SJCRH30 (cell line): ENCODE data around the gene MOGAT2. TPM values are rescaled to one million over a fixed set of nuclear protein-coding genes. Genes with fewer than 3 reads are reported as not detected.
A peak's percentile ranks its signal among the peaks of the same experiment; 100 is the strongest.

Experiments used
- DNase-seq, 2 experiments: peaks; one replicate each; pipeline ENCODE4 v3.0.0-alpha.2; 2015 to 2020
- H3K27ac ChIP-seq: fragments of 250-450 bp; sonication (Bioruptor Pico); 2 replicates; pipeline ENCODE4 v1.5.1; 2020; ENCODE audit warnings: mild to moderate bottlenecking, moderate library complexity
- H3K27me3 ChIP-seq: fragments of 250-450 bp; sonication (Bioruptor Pico); 2 replicates; pipeline ENCODE4 v1.5.1; 2020; ENCODE audit warnings: mild to moderate bottlenecking, moderate library complexity
- H3K36me3 ChIP-seq: fragments of 250-450 bp; sonication (Bioruptor Pico); 2 replicates; pipeline ENCODE4 v1.5.1; 2020; ENCODE audit warnings: mild to moderate bottlenecking, moderate library complexity
- H3K4me1 ChIP-seq: fragments of 250-450 bp; sonication (Bioruptor Pico); 2 replicates; pipeline ENCODE4 v1.5.1; 2020; ENCODE audit warnings: mild to moderate bottlenecking, moderate library complexity
- H3K4me3 ChIP-seq: fragments of 250-450 bp; sonication (Bioruptor Pico); 2 replicates; pipeline ENCODE4 v1.5.1; 2020; ENCODE audit warnings: mild to moderate bottlenecking, moderate library complexity
- H3K9me3 ChIP-seq: fragments of 250-450 bp; sonication (Bioruptor Pico); replicated peaks from 2 replicates; pipeline ENCODE4 v1.5.1; 2020; ENCODE audit warnings: mild to moderate bottlenecking, moderate library complexity
- total RNA-seq: library from RNA; depleted of rRNA; stranded (reverse); fragments of >200 nt; shearing (Covaris generic); gene quantifications from 2 replicates; pipeline ENCODE4 v1.2.3, GENCODE V29; 2014

Gene MOGAT2
- total RNA-seq, 1 experiment from 2014 or later = not detected

DNA sequence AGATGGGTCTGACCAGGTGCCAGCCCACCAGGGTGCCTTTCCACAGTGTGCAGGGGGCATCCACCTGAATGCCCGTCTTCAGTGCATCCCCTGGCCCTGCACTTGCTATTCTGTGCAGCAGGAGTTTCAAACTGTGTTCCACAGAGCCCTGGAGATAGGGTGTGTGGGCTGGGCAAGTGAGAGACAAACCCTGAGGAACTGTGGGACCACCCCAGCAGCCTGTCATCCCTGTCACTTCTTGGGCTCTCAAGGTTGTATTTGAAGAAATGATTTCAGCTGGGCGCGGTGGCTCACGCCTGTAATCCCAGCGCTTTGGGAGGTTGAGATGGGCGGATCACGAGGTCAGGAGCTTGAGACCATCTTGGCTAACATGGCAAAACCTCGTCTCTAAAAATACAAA is 44.5 kb downstream of the MOGAT2 start:
- no peak overlapping the region for H3K27ac ChIP-seq
- no peaks in the 10 kb centered on the region for H3K9me3 ChIP-seq
- H3K4me3 ChIP-seq = no peak overlapping the region
- no peaks in the 10 kb centered on the region for H3K36me3 ChIP-seq
- no peaks in the 10 kb centered on the region for H3K27me3 ChIP-seq
- no peaks in the 10 kb centered on the region for H3K4me1 ChIP-seq
- DNase-seq = no peak

DNA sequence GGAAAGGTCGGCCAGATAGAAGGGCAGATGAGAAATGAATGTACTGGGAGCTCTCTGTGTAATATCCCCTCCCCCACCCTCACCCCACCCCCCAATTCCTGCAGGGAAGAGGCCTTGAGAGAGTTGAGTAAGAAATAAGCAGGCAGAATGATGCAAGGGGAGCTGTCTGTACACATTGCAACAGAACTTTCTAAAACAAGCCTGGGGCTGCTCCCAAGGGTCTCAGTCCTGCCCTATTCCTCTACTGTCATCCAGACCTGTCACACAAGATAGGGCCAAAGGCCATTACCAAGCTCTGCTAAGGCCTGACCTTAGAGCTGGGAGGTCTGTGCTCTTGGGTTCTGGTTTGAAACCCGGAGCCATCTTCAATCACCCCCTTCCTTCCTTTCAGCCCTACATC is 45.2 kb downstream of the MOGAT2 start:
- Histone ChIP-seq H3K4me1 (no peaks in the 10 kb centered on the region), H3K36me3 (no peaks in the 10 kb centered on the region), H3K9me3 (no peaks in the 10 kb centered on the region), H3K4me3 (no peak overlapping the region), H3K27ac (no peak overlapping the region), H3K27me3 (no peaks in the 10 kb centered on the region)
- no peak for DNase-seq

DNA sequence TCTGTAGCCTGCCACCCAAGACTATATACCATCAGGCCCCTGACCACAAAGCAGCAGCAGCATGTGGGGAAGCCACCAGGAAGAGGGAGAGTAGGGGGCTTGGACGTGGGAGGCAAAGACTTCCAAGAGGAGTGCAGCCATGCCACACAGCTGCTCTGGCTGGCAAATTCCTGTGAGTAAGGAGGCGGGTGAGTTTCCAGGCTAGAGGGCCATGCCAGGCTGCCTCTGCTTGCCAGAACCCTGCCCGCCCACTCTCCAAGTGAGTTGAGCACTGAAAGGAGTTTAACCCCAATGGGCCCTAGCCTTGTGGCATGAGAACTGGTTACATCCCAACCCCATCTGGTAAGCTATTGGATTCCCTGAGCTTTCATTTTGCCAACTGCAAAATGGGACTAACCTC is 46.2 kb downstream of the MOGAT2 start:
- no peak for DNase-seq

DNA sequence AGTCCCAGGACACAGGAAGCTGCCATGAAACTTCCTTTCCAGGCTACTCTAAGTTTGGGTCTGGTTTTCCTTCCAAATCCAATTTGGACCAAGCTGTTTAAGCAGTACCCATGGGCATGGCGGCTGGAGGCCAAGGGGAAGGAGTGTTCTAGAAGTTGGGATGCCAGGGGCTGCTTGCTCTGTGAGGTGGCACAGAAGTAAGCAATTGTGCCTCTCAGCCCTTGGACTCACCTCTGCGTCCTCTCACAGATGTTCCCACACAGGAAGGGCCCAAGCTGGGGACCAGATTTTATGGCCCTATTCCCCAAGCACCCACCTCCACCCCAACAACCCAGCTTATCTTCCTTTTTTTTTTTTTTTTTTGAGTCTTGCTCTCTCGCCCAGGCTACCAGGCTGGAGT is 47.5 kb downstream of the MOGAT2 start:
- no peaks in the 10 kb centered on the region; the same call in 1 of the 2 replicates for H3K27me3 ChIP-seq
- no peak for DNase-seq
- H3K4me3 ChIP-seq = no peak overlapping the region
- no peaks in the 10 kb centered on the region for H3K9me3 ChIP-seq
- 0 out of 2 replicates have a peak, but pooled peaks cover 2% of the 10 kb centered on the region for H3K4me1 ChIP-seq
- H3K36me3 ChIP-seq = no peaks in the 10 kb centered on the region
- no peak overlapping the region for H3K27ac ChIP-seq

More for the DNA sequence above, 46.2 kb downstream of the MOGAT2 start:
- Histone ChIP-seq H3K4me3 (no peak overlapping the region), H3K36me3 (no peaks in the 10 kb centered on the region), H3K9me3 (no peaks in the 10 kb centered on the region), H3K4me1 (0 out of 2 replicates have a peak, but pooled peaks cover 2% of the 10 kb centered on the region), H3K27me3 (no peaks in the 10 kb centered on the region), H3K27ac (no peak overlapping the region)

DNA sequence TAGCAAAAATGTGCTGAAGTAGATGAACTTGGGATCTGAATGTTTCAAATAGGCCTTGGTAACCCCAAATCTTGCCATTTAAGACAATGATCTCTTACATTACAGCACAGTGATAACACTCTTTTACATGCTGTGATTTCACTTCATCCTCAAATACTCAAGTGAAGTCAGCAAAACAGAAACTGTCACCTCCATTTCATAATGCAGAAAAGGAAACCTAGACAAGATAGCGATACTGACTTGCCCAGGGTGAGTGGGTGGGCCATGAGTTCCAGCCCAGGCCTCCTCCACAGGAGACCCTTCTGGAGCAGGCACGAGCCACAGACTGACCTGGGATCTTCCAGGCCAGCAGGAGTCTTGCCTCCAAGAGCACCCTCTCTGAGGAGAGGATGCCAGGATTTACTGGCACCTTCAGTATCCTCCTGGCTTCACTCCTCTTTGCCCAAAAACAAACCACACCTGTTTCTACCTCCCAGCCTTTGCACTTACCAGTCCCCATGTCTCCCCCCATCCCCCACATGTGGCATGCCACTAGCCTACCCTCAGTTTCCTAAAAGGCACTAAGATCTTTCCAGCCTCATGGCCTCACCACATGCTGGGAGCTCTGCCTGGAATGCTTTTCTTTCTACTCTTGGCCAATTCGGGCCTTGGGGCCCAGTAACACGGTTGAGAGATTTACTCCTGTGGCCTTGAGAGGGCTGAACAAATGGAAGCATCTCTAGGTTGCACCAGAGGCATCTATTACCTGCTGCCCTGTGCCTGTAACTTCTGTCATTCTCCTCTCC is 49.0 kb downstream of the MOGAT2 start:
- Histone ChIP-seq H3K27ac (no peak overlapping the region), H3K4me1 (0 out of 2 replicates have a peak, but pooled peaks cover 2% of the 10 kb centered on the region), H3K9me3 (no peaks in the 10 kb centered on the region), H3K27me3 (no peaks in the 10 kb centered on the region; the same call in 1 of the 2 replicates), H3K36me3 (no peaks in the 10 kb centered on the region), H3K4me3 (no peak overlapping the region)
- no peak for DNase-seq

DNA sequence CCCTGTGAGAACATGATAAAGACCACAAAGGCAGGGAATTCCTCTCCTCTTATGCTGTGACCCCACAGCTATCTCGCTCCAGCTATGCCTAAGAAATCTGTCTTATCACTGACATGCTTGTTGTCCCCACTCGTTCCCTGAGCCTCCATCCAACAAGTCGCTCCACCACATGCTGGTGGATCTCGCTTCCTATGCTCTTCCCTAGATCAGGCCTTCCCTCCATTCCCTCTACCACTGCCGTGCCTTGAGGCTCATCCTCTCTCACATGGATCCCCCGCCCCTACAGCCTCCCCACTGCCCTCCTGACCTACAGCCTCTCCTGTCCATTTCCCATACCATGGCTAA is 49.6 kb downstream of the MOGAT2 start:
- no peaks in the 10 kb centered on the region for H3K36me3 ChIP-seq
- H3K4me3 ChIP-seq = no peak overlapping the region
- H3K27me3 ChIP-seq = no peaks in the 10 kb centered on the region; the same call in 1 of the 2 replicates
- DNase-seq = no peak
- H3K27ac ChIP-seq = no peak overlapping the region
- no peaks in the 10 kb centered on the region for H3K9me3 ChIP-seq
- 0 out of 2 replicates have a peak, but pooled peaks cover 2% of the 10 kb centered on the region for H3K4me1 ChIP-seq

DNA sequence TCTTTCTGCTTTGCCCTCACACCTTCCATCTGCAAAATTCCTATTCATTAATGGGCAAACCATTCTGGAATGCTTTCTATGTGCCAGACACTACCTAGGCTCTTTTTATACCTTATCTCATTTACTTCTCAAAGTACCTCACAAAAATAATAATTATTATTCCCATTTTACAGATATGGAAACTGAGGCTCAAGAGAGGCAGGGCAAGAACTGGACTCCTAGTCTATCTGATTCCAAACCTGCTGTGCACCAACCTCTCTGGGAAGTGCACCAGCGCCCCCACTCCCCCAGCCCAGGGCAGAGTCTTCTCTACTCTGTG is 50.1 kb downstream of the MOGAT2 start:
- Histone ChIP-seq H3K9me3 (no peaks in the 10 kb centered on the region), H3K4me3 (no peak overlapping the region), H3K4me1 (0 out of 2 replicates have a peak, but pooled peaks cover 2% of the 10 kb centered on the region), H3K27ac (no peak overlapping the region), H3K36me3 (no peaks in the 10 kb centered on the region), H3K27me3 (no peaks in the 10 kb centered on the region; the same call in 1 of the 2 replicates)
- DNase-seq = no peak

DNA sequence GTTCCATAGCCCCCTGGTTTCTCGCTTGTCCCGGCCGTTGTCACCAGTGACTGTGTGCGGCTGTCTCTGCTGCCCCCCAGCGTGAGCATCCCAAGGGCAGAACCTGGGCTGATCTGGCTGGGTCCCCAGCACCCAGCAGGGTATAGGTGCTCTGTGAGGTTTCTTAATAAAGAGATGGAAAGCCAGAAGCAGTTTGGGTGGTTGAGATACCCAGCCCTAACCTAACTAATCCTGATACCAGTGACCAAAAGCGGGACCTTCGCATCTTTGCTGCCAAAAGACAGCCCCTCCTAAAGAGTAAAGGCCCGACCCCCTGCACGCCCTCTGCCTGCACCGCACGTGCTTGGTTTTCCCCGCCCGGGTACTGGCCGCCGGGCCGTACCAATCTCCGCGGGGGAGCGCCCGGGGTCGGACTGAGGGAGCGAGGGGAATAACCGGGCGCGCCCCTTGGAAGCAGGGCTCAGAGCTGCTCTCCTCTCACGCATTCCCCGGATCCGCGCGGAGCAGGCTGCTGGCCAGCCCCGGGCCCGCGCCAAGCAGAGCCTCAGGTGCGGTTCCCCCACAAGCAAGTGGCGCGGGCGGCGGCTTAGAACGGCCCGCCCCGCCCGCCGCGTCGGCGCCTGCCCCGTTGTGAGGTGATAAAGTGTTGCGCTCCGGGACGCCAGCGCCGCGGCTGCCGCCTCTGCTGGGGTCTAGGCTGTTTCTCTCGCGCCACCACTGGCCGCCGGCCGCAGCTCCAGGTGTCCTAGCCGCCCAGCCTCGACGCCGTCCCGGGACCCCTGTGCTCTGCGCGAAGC is 50.7 kb downstream of the MOGAT2 start, which contains the start of gene DGAT2:
Gene DGAT2, plus strand, starts transcription at position 667 of the 797 bp plus-strand sequence. CDS start 214 bp downstream, outside the sequence.
- Histone ChIP-seq H3K36me3 (no peaks in the 10 kb centered on the region), H3K9me3 (no peaks in the 10 kb centered on the region), H3K27ac (peak within 1 kb of the TSS; percentile 66), H3K4me1 (0 out of 2 replicates have a peak, but pooled peaks cover 2% of the 10 kb centered on the region), H3K4me3 (peak within 1 kb of the TSS; percentile 53), H3K27me3 (no peaks in the 10 kb centered on the region; the same call in 1 of the 2 replicates)
- peak; percentile 55 to 72 for DNase-seq

DNA sequence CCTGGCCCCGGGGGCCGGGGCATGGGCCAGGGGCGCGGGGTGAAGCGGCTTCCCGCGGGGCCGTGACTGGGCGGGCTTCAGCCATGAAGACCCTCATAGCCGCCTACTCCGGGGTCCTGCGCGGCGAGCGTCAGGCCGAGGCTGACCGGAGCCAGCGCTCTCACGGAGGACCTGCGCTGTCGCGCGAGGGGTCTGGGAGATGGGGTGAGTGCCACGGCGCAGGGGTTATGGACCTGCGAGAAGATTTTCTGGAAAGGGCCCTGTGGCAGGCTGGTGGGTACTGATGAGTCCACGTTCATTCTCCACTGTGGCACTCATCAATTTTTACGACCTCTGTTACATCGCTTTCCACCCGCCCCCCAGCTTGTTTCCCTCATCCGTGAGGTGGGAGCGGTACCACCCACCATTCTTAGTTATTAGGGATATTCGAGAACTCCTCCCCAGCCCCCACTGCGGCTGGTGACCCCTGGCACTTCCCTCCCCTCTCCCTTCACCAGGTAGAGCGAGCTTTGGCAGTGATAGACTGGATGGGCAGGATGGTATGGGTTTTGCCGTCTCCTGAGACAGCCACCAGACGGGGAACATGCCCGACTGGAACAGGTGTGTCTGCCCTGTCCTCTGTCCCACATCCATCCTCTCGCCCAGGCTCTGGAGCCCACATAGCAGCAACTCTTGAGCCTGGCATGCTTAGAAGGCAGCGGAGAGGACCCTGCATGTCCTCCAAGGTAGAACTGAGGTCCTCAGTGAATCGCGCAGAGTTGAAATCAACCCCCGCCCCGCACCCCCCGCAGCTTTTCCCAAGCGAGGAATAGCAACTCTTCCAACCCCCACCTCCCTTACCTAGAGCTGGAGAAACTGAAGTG is 51.5 kb downstream of the MOGAT2 start:
- DNase-seq = peak in 1 of 2 experiments; percentile 6
- H3K27me3 ChIP-seq = no peaks in the 10 kb centered on the region; the same call in 1 of the 2 replicates
- H3K27ac ChIP-seq = no peak overlapping the region
- no peaks in the 10 kb centered on the region for H3K36me3 ChIP-seq
- 0 out of 2 replicates have a peak, but pooled peaks cover 2% of the 10 kb centered on the region for H3K4me1 ChIP-seq
- no peaks in the 10 kb centered on the region for H3K9me3 ChIP-seq
- H3K4me3 ChIP-seq = peak overlapping the region; percentile 53; the same call in 1 of the 2 replicates

DNA sequence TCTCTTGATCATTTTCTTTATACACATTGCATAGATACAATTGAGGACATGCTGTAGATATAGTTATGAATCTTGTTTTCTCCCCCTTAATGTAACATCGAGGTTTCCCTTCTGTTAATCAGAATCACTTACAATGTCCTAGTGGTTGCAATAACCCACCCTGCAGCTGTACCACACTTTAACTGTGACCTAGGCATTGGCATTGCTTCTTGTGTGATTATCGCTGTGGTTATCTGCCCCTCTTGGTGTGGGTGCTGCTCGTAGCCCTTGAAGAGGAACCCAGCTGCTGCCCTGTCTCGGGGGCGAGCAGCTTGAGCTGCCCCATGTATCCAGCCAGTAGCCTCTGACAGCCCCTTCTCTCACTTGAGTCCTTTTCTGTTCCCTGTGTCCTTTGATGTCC is 52.5 kb downstream of the MOGAT2 start:
- 0 out of 2 replicates have a peak, but pooled peaks cover 2% of the 10 kb centered on the region for H3K4me1 ChIP-seq
- no peak for DNase-seq
- H3K9me3 ChIP-seq = no peaks in the 10 kb centered on the region
- no peak overlapping the region for H3K27ac ChIP-seq
- H3K27me3 ChIP-seq = no peaks in the 10 kb centered on the region; the same call in 1 of the 2 replicates
- H3K4me3 ChIP-seq = no peak overlapping the region
- no peaks in the 10 kb centered on the region for H3K36me3 ChIP-seq

DNA sequence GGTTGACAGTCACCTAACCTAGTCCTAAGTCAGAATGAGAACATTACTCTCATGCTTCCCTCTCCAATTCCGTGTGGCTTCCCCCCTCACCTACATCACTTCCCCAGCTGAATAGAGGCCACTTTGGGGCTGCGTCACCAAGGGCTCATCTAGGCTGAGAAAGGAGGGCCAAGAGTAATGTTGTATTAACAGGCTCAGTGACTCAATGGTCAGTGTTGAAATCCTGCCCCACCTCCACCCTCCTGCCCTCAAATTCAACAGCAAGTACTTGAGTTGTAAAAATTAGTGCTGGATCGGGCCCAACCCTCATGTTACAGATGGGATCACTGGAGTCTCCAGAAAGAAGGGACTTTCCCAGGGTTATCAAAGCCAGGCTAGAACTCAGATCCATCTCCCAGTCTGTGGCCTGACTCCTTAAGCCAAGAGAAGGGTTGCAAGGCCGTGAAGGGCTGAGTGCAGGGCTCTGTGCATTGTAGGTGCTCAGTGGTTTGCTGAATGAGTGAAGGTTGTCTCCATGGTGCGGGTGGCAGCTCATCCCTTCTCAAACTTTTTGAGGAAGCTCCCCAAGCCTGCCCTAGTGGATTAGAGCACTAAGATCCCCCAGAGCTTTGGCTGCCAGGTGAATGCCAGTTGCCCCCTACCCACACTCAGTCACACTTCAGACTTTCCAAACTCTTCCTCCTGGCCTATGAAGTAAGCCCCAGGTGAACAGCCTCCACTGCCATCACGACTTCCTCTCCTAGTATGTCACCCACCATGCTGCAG is 54.2 kb downstream of the MOGAT2 start:
- DNase-seq = no peak
- Histone ChIP-seq H3K4me3 (no peak overlapping the region), H3K27me3 (no peaks in the 10 kb centered on the region; the same call in 1 of the 2 replicates), H3K4me1 (0 out of 2 replicates have a peak, but pooled peaks cover 2% of the 10 kb centered on the region), H3K36me3 (no peaks in the 10 kb centered on the region), H3K27ac (no peak overlapping the region), H3K9me3 (no peaks in the 10 kb centered on the region)

DNA sequence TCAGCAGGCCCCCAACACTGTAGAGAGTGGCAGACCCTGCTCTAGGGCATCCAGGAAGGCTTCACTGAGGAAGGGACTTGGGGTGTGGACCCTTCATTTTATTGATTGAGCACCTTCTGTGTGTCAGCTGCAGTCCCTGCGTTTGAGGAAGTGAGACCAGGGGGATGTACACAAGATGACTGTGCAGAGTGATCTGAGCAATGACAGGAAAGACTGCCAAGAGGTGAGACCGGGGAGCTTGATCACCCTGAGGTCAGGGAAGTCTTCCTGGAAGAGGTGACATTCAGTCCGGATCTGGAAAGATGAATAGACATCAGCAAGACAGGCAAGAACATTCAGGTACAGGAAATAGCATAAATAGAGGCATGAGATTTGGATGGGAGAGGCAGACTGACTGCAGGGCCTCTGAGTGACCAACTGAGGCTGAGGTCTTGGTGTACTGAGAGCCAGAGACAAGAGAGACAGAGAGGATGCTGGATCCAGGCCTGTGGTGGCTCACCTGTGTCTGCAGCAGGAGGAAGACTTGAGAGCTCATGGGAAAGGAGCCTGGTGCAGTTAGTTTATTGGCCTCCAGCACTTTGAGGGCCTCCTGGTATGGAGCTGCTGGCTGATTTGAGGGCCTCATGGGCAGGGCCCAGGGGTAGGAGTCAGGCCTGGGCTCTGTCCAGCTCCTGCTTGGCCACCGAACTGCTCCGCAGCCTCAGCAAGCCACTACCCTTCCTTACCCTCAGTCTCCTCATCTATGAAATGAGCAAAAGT is 56.1 kb downstream of the MOGAT2 start:
- no peak overlapping the region for H3K27ac ChIP-seq
- no peaks in the 10 kb centered on the region for H3K9me3 ChIP-seq
- no peak for DNase-seq
- H3K4me3 ChIP-seq = no peak overlapping the region
- H3K27me3 ChIP-seq = no peaks in the 10 kb centered on the region; the same call in 1 of the 2 replicates
- H3K4me1 ChIP-seq = no peaks in the 10 kb centered on the region
- H3K36me3 ChIP-seq = no peaks in the 10 kb centered on the region

DNA sequence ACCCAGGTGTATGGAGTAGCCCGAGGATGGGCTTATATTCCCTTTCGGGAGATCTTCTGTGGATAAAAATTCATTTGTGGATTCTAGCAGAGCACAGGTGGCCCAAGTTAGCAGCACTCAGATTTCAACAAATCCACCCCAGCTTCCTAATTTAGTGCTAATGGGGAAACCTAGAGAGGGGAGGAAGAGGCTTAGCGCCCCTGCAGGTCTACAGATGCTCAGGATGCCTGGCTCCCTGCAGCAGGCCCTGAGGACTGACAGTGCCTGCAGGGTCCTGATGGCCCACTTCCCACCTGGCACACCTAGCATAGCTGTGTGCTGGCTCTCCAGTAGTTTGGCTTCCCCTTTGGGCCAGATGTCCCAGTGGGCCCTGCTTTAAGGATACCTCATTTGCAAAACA is 57.4 kb downstream of the MOGAT2 start:
- H3K4me3 ChIP-seq = no peak overlapping the region

More for the DNA sequence above, 57.4 kb downstream of the MOGAT2 start:
- Histone ChIP-seq H3K27me3 (no peaks in the 10 kb centered on the region), H3K27ac (no peak overlapping the region), H3K36me3 (no peaks in the 10 kb centered on the region), H3K9me3 (no peaks in the 10 kb centered on the region), H3K4me1 (no peaks in the 10 kb centered on the region)
- no peak for DNase-seq
